Measurements from ENCODE around the gene LIX1L.

The LIX1L gene

GRCh38 chr1:145893306-145894055, 64.3 kb downstream of the LIX1L start:
- DNase-seq (ENCODE audit: low read depth, low spot score): no peak

GRCh38 chr1:145892486-145893087, 65.2 kb downstream of the LIX1L start:
- DNase-seq (ENCODE audit: low read depth, low spot score): no peak

- peak; percentile 12 for DNase-seq (ENCODE audit: low read depth, low spot score)
These were observed 66.0 kb downstream of the LIX1L start for GRCh38 chr1:145891587-145892485.

- no peak for DNase-seq (ENCODE audit: low read depth, low spot score)
These were observed 66.7 kb downstream of the LIX1L start for GRCh38 chr1:145891143-145891542.

- DNase-seq (ENCODE audit: low read depth, low spot score): no peak
These were observed 68.1 kb downstream of the LIX1L start for GRCh38 chr1:145889722-145890121.

- DNase-seq (ENCODE audit: low read depth, low spot score): no peak
These were observed 70.2 kb downstream of the LIX1L start for GRCh38 chr1:145887631-145888030.

GRCh38 chr1:145886816-145887215, 71.0 kb downstream of the LIX1L start:
- no peak for DNase-seq (ENCODE audit: low read depth, low spot score)

- no peak for DNase-seq (ENCODE audit: low read depth, low spot score)
These were observed 71.4 kb downstream of the LIX1L start for GRCh38 chr1:145886390-145886789.

GRCh38 chr1:145885738-145886287, 72.0 kb downstream of the LIX1L start, which contains the start of gene ANKRD35:
TSS of gene ANKRD35 (minus strand) at chr1:145885866. CDS start at chr1:145885758, 108 bp downstream.
- DNase-seq (ENCODE audit: low read depth, low spot score): peak; percentile 67

- no peak for DNase-seq (ENCODE audit: low read depth, low spot score)
These were observed 73.1 kb downstream of the LIX1L start for GRCh38 chr1:145884675-145885074.
